Measurements from ENCODE around the gene C5orf47.

C5orf47 gene

DNA sequence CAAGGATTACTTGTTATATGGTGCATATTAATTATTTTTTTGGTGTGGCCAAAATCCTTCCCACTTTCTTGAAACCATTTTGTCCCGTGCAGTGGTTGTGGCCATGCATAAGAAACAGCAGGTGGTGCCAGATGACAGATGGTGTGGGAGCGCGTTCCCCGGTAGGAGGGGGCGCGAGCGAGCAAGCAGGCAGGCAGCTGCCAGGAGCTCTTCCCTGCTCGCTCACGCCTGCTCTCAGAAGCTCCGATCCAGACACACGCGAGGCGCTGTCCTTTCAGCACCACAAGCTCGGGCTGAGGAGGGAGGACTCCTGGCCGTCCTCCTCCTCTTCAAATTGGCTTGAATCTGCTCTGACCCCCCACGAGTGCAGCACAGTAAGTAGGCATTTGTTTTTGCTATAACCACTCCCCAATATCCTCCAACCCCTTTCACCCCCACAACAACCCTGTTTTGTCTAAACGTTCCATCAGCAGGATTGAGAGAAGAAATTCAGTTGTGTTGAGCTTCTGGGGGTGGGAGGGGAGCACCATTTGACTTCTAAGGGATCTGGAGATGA lies 56.6 kb downstream of the C5orf47 start, which contains the start of gene NSG2:
Gene NSG2 (plus strand): TSS at position 237 of the 556 bp plus-strand sequence. CDS start 1,050 bp downstream, outside the sequence.
- DNase-seq, result peak; percentile 97

DNA sequence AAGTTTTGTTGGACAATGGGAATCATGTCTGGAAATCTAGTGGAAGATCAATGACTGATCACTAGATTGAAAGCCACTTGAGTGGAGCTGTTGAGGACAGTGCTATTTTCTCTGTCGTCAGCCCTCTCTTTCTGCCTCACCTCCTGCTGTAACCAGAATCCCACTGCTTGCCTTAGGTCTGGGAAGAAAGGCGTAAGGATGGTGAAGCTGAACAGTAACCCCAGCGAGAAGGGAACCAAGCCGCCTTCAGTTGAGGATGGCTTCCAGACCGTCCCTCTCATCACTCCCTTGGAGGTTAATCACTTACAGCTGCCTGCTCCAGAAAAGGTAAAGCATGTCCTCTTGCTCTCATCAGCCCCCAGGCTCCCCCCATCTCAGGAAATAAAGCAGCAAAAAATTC lies 57.6 kb downstream of the C5orf47 start:
- no peak for DNase-seq

DNA sequence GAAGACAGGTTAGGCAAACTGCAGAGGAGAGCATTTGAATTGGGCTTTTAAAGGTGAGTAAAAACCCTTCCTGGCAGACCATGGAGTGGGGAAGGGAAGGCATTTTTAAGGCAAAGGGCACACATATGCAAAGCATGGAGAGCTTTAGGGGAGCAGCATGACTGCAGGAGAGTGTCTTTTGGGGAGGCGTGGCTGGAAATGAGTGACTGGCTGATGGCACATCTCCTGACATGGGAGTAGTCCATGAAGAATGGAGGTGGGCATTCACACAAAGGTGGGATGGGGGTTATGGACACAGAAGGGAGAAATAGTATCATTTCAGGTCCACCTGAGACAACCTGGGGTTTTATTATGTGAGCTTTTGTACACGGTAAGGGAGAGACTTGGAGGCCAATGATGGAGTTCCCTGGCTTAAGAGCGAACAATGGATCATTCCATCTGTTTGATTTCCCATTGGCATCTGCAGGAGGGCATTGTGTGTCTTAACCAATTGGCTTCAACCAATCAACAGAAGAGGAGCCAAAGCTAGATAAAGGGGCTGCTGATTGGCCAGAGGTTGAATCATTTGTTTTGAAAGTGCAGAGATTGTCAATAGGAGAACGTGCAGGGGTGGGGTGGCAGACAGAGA lies 58.6 kb downstream of the C5orf47 start:
- no peak for DNase-seq

DNA sequence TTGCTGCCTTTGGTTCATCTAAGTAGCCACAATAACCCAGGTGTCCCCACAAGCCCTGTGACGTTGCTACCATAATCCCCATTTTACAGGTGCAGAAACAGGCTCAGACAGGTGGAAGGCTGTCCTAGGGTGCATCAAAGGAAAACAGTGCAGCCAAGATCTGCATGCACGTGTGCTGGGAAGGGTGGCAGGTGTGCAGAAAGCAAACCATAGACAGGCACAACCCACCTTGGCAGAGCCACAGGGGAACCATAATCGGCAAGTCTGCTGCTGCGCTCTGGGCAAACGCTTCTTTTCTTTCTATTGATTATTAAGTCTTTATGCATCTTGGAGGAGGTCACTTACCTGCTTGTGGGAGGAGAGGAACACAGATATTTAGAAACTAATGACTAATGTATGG lies 63.7 kb downstream of the C5orf47 start:
- DNase-seq, result no peak

DNA sequence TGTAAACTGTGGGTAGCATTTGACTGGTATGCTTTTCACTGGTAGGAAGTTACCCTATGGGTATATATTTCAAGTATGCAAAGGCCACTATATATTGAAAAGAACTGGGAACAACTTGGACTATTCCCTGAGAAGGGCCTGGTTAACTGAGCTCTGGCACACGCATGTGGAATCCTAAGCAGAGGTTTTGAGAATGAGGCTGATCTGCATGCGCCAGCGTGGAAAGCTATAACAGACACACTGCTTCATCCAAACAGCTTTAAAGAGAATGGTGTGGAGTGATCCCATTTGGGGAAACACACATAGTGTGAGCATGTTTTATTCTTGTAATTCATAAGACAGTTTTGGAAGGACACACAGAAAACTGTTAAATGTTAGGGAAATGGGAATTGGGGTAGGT lies 64.9 kb downstream of the C5orf47 start:
- DNase-seq, result no peak
